A549 (cell line): Measurements from ENCODE around the gene RAB1B. TPM values are rescaled to one million over a fixed set of nuclear protein-coding genes. Genes with fewer than 3 reads are reported as not detected.

Source experiments
- ATAC-seq, 2 experiments: fragments of 200-7000 bp in 1 of 2; fragments of >200 bp in 1 of 2; cut with Nextera tagmentation in 1 of 2; cut with Tn5 transposase in 1 of 2; 3 replicates each; pipeline versions ENCODE4 v1.8.0 to v1.9.1; 2018 to 2020; ENCODE audit warnings: mild to moderate bottlenecking in 1 of 2, moderate library complexity in 1 of 2
- CTCF ChIA-PET: fragments of 300-600 bp; sonication (Branson Sonifier 250); formaldehyde crosslinking; extraction: SDS; loops from one replicate; lab custom pipeline; 2021; ENCODE audit warnings: antibody characterized with exemption, inconsistent platforms; lab: Yijun Ruan, JAX
- POLR2A ChIA-PET: fragments of 350-600 bp; formaldehyde crosslinking; extraction: SDS; loops from one replicate; lab custom pipeline; 2021; ENCODE audit warnings: antibody characterized with exemption, inconsistent platforms; lab: Yijun Ruan, JAX
- DNase-seq, 2 experiments: peaks; one replicate each; pipeline versions ENCODE4 v3.0.0 to v3.0.0-alpha.2; 2011 to 2016; ENCODE audit warnings: low read depth in 1 of 2, low spot score in 1 of 2
- FAIRE-seq: peaks from 2 replicates; lab custom pipeline; 2011; peaks lifted over from hg19 to GRCh38; lab: Jason Lieb, UNC
- H3K27ac ChIP-seq, 2 experiments: fragments of >200 bp; sonication (Bioruptor Twin); formaldehyde crosslinking; 3 replicates each; pipeline ENCODE4 v1.5.1; 2016 to 2017
- H3K4me1 ChIP-seq: fragments of >200 bp; sonication (Bioruptor Twin); formaldehyde crosslinking; 3 replicates; pipeline ENCODE4 v1.6.1; 2016
- H3K4me2 ChIP-seq: fragments of >200 bp; sonication (Bioruptor Twin); formaldehyde crosslinking; 3 replicates; pipeline ENCODE4 v1.6.1; 2016
- H3K4me3 ChIP-seq: fragments of >200 bp; sonication (Bioruptor Twin); formaldehyde crosslinking; 3 replicates; pipeline ENCODE4 v1.5.1; 2016
- H3K9me3 ChIP-seq: fragments of >200 bp; sonication (Bioruptor Twin); formaldehyde crosslinking; 3 replicates; pipeline ENCODE4 v1.6.1; 2016
- BCL3 ChIP-seq: fragments of >200 bp; sonication (Bioruptor Twin); formaldehyde crosslinking; IDR thresholded peaks from 3 replicates; pipeline ENCODE4 v1.6.1; 2016
- CHD2 ChIP-seq: fragments of 150-350 bp; IDR thresholded peaks from 2 replicates; pipeline ENCODE4 v1.6.1; 2014; ENCODE audit warnings: low read length; ENCODE audit not compliant: partially characterized antibody
- HDAC2 ChIP-seq: fragments of 200-600 bp; sonication (generic); IDR thresholded peaks from 2 replicates; pipeline ENCODE4 v1.6.1; 2016
- HOXA7 ChIP-seq: fragments of 250-450 bp; sonication (Bioruptor Pico); IDR thresholded peaks from 2 replicates; pipeline ENCODE4 v1.5.0; 2020; ENCODE audit warnings: mild to moderate bottlenecking, moderate library complexity
- HOXB13 ChIP-seq: fragments of 250-450 bp; sonication (Bioruptor Pico); IDR thresholded peaks from 2 replicates; pipeline ENCODE4 v1.5.0; 2020; ENCODE audit warnings: low read depth, mild to moderate bottlenecking, moderate library complexity
- HOXB5 ChIP-seq: fragments of 250-450 bp; sonication (Bioruptor Pico); IDR thresholded peaks from 2 replicates; pipeline ENCODE4 v1.5.0; 2020; ENCODE audit warnings: mild to moderate bottlenecking, moderate library complexity
- JUN ChIP-seq, 2 experiments: fragments of >200 bp; sonication (Bioruptor Twin); formaldehyde crosslinking; IDR thresholded peaks; 2 replicates in 1 of 2; 3 replicates in 1 of 2; pipeline ENCODE4 v1.6.1; 2016 to 2017
- KDM1A ChIP-seq: fragments of 200-600 bp; sonication (generic); IDR thresholded peaks from 2 replicates; pipeline ENCODE4 v1.6.1; 2016; ENCODE audit warnings: low read depth, mild to moderate bottlenecking
- PBX3 ChIP-seq: IDR thresholded peaks from 2 replicates; pipeline ENCODE4 v1.6.1; 2012
- REST ChIP-seq: fragments of 200-600 bp; sonication (generic); IDR thresholded peaks from 2 replicates; pipeline ENCODE4 v1.6.1; 2016; ENCODE audit warnings: antibody characterized with exemption, mild to moderate bottlenecking, moderate library complexity
- RFX5 ChIP-seq: fragments of 450-650 bp; IDR thresholded peaks from 2 replicates; pipeline ENCODE4 v1.7.1; 2014; ENCODE audit warnings: antibody characterized with exemption, mild to moderate bottlenecking, moderate library complexity
- TFCP2L1 ChIP-seq: fragments of 250-450 bp; sonication (Bioruptor Pico); IDR thresholded peaks from 2 replicates; pipeline ENCODE4 v1.5.0; 2021; ENCODE audit warnings: mild to moderate bottlenecking
- TP53 ChIP-seq: fragments of 250-450 bp; sonication (Bioruptor Pico); IDR thresholded peaks from 2 replicates; pipeline ENCODE4 v1.5.0; 2021; ENCODE audit warnings: mild to moderate bottlenecking, moderate library complexity
- ZC3H11A ChIP-seq: fragments of 450-650 bp; IDR thresholded peaks from 2 replicates; pipeline ENCODE4 v1.6.1; 2014; ENCODE audit warnings: antibody characterized with exemption, mild to moderate bottlenecking
- WGBS: methylation state at CpG from one replicate; pipeline ENCODE4 v1.1.6; 2017; ENCODE audit errors: missing lambda C conversion rate; 5-methylcytosine and 5-hydroxymethylcytosine counted together
- polyA plus RNA-seq, 4 experiments: library from polyadenylated mRNA; depleted of rRNA in 3 of 4; stranded (reverse); fragments of >200 nt; fragmentation: RNase III in 1 of 4; extraction: RNeasy Plus Mini Kit Qiagen cat#74134 plus additional on column Dnase treatment in 1 of 4; gene quantifications; 2 replicates in 3 of 4; 3 replicates in 1 of 4; pipeline ENCODE4 v1.2.3, GENCODE V29; 2011 to 2017
- TF ChIP-seq, protein P1 (sequence below): fragments of >200 bp; sonication (Bioruptor Twin); formaldehyde crosslinking; IDR thresholded peaks from 2 replicates; pipeline ENCODE4 v1.6.1; 2016
- TF ChIP-seq, protein P2 (sequence below): fragments of 250-450 bp; sonication (Bioruptor Pico); IDR thresholded peaks from 2 replicates; pipeline ENCODE4 v1.5.0; 2020; ENCODE audit warnings: low read depth, mild to moderate bottlenecking, moderate library complexity

Gene RAB1B
- polyA plus RNA-seq, 2 of the 4 experiments (the other 2 are of a cell fraction): 87.8 to 147 TPM

- POLR2A ChIA-PET: interaction anchor here (0.6 to 1.6 kb wide), 6 partner anchors 10 to 80 kb away, joined by 3 to 6 read pairs (median 4); partner anchors contain the start of genes B4GAT1, CNIH2 and YIF1A
- TF ChIP-seq ZC3H11A (no peak), BCL3 (0 out of 3 replicates have a peak, but pooled peaks have one; percentile 36), CHD2 (peak; percentile 87), HOXA7 (CRISPR knock-in tag) (peak; percentile 70; the same call in 1 of the 2 replicates), RFX5 (no peak), HOXB5 (CRISPR knock-in tag) (0 out of 2 replicates have a peak, but pooled peaks have one; percentile 34), PBX3 (no peak; the same call in 1 of the 2 replicates), HOXB13 (CRISPR knock-in tag) (no peak), JUN (IDR thresholded peaks at IDR 0.05) (peak in 1 of 2 experiments; percentile 62; a peak in 3 of 5 replicates), REST (peak; percentile 89), KDM1A (no peak), TP53 (CRISPR knock-in tag) (no peak), HDAC2 (no peak), TFCP2L1 (CRISPR knock-in tag) (0 out of 2 replicates have a peak, but pooled peaks have one; percentile 64)
- TF ChIP-seq, protein P1, sequence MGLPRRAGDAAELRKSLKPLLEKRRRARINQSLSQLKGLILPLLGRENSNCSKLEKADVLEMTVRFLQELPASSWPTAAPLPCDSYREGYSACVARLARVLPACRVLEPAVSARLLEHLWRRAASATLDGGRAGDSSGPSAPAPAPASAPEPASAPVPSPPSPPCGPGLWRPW: no peak
- TF ChIP-seq, protein P2, sequence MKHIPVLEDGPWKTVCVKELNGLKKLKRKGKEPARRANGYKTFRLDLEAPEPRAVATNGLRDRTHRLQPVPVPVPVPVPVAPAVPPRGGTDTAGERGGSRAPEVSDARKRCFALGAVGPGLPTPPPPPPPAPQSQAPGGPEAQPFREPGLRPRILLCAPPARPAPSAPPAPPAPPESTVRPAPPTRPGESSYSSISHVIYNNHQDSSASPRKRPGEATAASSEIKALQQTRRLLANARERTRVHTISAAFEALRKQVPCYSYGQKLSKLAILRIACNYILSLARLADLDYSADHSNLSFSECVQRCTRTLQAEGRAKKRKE (CRISPR knock-in tag): no peak
- Histone ChIP-seq H3K4me3 (peak overlapping the region; percentile 93), H3K4me2 (peak overlapping the region; percentile 91), H3K27ac (peak overlapping the region; percentile 91 to 97), H3K9me3 (no peaks in the 10 kb centered on the region), H3K4me1 (peaks cover 19% of the 10 kb centered on the region)
- 15% methylated on average over 32 of the region's 61 CpGs for WGBS
- CTCF ChIA-PET: interaction anchor here (0.7 to 2.8 kb wide), 3 partner anchors 8 to 45 kb away, joined by 4 to 13 read pairs (median 5); no protein-coding TSS in a partner anchor
- FAIRE-seq: no peak
- ATAC-seq: peak; percentile 65 to 82
- peak; percentile 73 to 85 for DNase-seq
Observed at GRCh38 chr11:66267379-66268243, 828 bp upstream of the RAB1B start.
